K562 (cell line): ENCODE data around the gene CFD. TPM values are rescaled to one million over a fixed set of nuclear protein-coding genes. Genes with fewer than 3 reads are reported as not detected.

Source experiments
- BMI1 ChIP-seq: fragments of 150-350 bp; IDR thresholded peaks from 2 replicates; pipeline ENCODE4 v1.6.1; 2014; ENCODE audit warnings: low read length
- CBFA2T2 ChIP-seq: fragments of 450-650 bp; conservative IDR thresholded peaks from 2 replicates; pipeline ENCODE4 v1.6.1; 2017; ENCODE audit warnings: mild to moderate bottlenecking
- CBX3 ChIP-seq, 2 experiments: IDR thresholded peaks; 1 replicate in 1 of 2; 2 replicates in 1 of 2; pipeline ENCODE4 v1.6.1; 2012; ENCODE audit warnings: inconsistent platforms in 2 of 2, low read length in 2 of 2, borderline replicate concordance in 1 of 2, control low read depth in 1 of 2
- CEBPB ChIP-seq: fragments of 450-650 bp; IDR thresholded peaks from 2 replicates; pipeline ENCODE4 v1.6.1; 2016; ENCODE audit warnings: missing genetic modification characterization, missing compliant biosample characterization
- FOXK1 ChIP-seq: sonication (generic); formaldehyde crosslinking; IDR thresholded peaks from 2 replicates; pipeline ENCODE4 v1.8.0; 2022; ENCODE audit warnings: missing genetic modification reagents, mild to moderate bottlenecking, borderline replicate concordance
- ILF3 ChIP-seq: fragments of 450-650 bp; IDR thresholded peaks from 2 replicates; pipeline ENCODE4 v1.6.1; 2018; ENCODE audit warnings: antibody characterized with exemption, mild to moderate bottlenecking, moderate library complexity, borderline replicate concordance
- NFXL1 ChIP-seq: fragments of 450-650 bp; formaldehyde crosslinking; IDR thresholded peaks from 2 replicates; pipeline ENCODE4 v1.4.0; 2021; ENCODE audit warnings: mild to moderate bottlenecking
- STAT5B ChIP-seq: fragments of 250-450 bp; sonication (Bioruptor Pico); IDR thresholded peaks from 2 replicates; pipeline ENCODE4 v1.8.0; 2021; ENCODE audit warnings: mild to moderate bottlenecking, inconsistent platforms
- TSHZ1 ChIP-seq: fragments of 250-450 bp; sonication (Bioruptor Pico); IDR thresholded peaks from 2 replicates; pipeline ENCODE4 v1.4.0; 2020; ENCODE audit warnings: mild to moderate bottlenecking, moderate library complexity
- USF2 ChIP-seq: sonication (generic); formaldehyde crosslinking; IDR thresholded peaks from 2 replicates; pipeline ENCODE4 v1.5.0; 2020; ENCODE audit warnings: missing genetic modification reagents
- ZNF384 ChIP-seq: IDR thresholded peaks from 2 replicates; pipeline ENCODE4 v1.6.1; 2012; ENCODE audit warnings: low read depth, low read length, improper control_type of control experiment
- ZNF592 ChIP-seq: fragments of 450-650 bp; IDR thresholded peaks from 2 replicates; pipeline ENCODE4 v1.6.1; 2017; ENCODE audit warnings: antibody characterized with exemption, mild to moderate bottlenecking
- ZNF655 ChIP-seq: fragments of 250-450 bp; sonication (Bioruptor Pico); IDR thresholded peaks from 2 replicates; pipeline ENCODE4 v1.5.0; 2021
- ZNF75A ChIP-seq: fragments of 450-650 bp; formaldehyde crosslinking; IDR thresholded peaks from 2 replicates; pipeline ENCODE4 v1.4.0; 2020; ENCODE audit warnings: mild to moderate bottlenecking
- polyA plus RNA-seq, 8 experiments: library from polyadenylated mRNA; depleted of rRNA in 4 of 8; stranded (reverse) in 5 of 8; unstranded in 3 of 8; fragments of >200 nt; fragmentation: Nextera tagmentation in 2 of 8; fragmentation: Illumina TruSeq in 1 of 8; extraction: Ambion mirVana in 2 of 8; extraction: Trizol in 1 of 8; gene quantifications; 2 replicates each; pipeline versions ENCODE4 v1.2.1 to v1.2.3, GENCODE V29; 2011 to 2014; ENCODE audit warnings: inconsistent platforms in 1 of 8, missing spikeins in 1 of 8
- total RNA-seq, 7 experiments: library from RNA; depleted of rRNA in 6 of 7; stranded (reverse); fragments of >200 nt in 6 of 7; fragmentation: Illumina TruSeq in 2 of 7; extraction: Trizol in 2 of 7; gene quantifications; 2 replicates each; pipeline versions ENCODE4 v1.2.1 to v1.2.3, GENCODE V29; 2011 to 2021; ENCODE audit warnings: low replicate concordance in 1 of 7

The CFD gene
- total and polyA plus RNA-seq, 9 of the 15 experiments (the other 6 are each of a cell fraction or from before 2014, with no cell fraction given): 0.52 to 59.4 (median 7.6) TPM

GRCh38 chr19:861756-862580 lies 2.5 kb downstream of the CFD start (continued):
- TF ChIP-seq TSHZ1 (CRISPR knock-in tag): no peak
- peak in 1 of 2 experiments; percentile 93; a peak in 2 of 3 replicates for TF ChIP-seq CBX3 (IDR thresholded peaks at IDR 0.05; ENCODE audit: borderline replicate concordance in 1 of 2, low read length in 2 of 2)
- TF ChIP-seq USF2 (CRISPR knock-in tag): peak; percentile 33; the same call in 1 of the 2 replicates
- TF ChIP-seq ZNF592: peak; percentile 88
- no peak for TF ChIP-seq ZNF655 (CRISPR knock-in tag)
- no peak for TF ChIP-seq NFXL1
- no peak for TF ChIP-seq STAT5B
- no peak for TF ChIP-seq CEBPB (tag)
- TF ChIP-seq ZNF384: no peak
- no peak for TF ChIP-seq CBFA2T2
- no peak for TF ChIP-seq BMI1
- TF ChIP-seq ZNF75A (CRISPR knock-in tag): no peak
- no peak for TF ChIP-seq FOXK1 (CRISPR knock-in tag)
- no peak for TF ChIP-seq ILF3
